Activated B cell treated with CpG ODN at 0.5 μM for 24 hours (primary cell): ENCODE measurements around the gene PRXL2A. TPM values are rescaled to one million over a fixed set of nuclear protein-coding genes. Genes with fewer than 3 reads are reported as not detected.

Source experiments
- ATAC-seq: fragments of 200-7000 bp; cut with Tn5 transposase; one replicate; pipeline ENCODE4 v1.10.0; 2021; ENCODE audit warnings: low read depth, mild to moderate bottlenecking, moderate library complexity
- CTCF ChIA-PET: fragments of 350-600 bp; sonication (Branson Sonifier 250); formaldehyde crosslinking; loops from one replicate; lab custom pipeline; 2021; ENCODE audit warnings: antibody characterized with exemption; lab: Charles Lee
- POLR2A ChIA-PET: fragments of 350-600 bp; sonication (Branson Sonifier 250); formaldehyde crosslinking; loops from one replicate; lab custom pipeline; 2021; ENCODE audit warnings: antibody characterized with exemption; lab: Charles Lee
- DNase-seq: peaks from one replicate; pipeline ENCODE4 v3.0.0; 2022
- H3K27ac Mint-ChIP-seq: one replicate; pipeline ENCODE4 v1.8.0; 2020; ENCODE audit warnings: mixed read lengths
- H3K27me3 Mint-ChIP-seq: one replicate; pipeline ENCODE4 v1.8.0; 2021; ENCODE audit warnings: mixed read lengths
- H3K36me3 Mint-ChIP-seq: one replicate; pipeline ENCODE4 v1.8.0; 2021; ENCODE audit warnings: low read depth, mixed read lengths
- H3K4me1 Mint-ChIP-seq: one replicate; pipeline ENCODE4 v1.8.0; 2021; ENCODE audit warnings: mixed read lengths
- H3K4me3 Mint-ChIP-seq: one replicate; pipeline ENCODE4 v1.8.0; 2020; ENCODE audit warnings: mild to moderate bottlenecking, mixed read lengths
- H3K9me3 Mint-ChIP-seq: one replicate; pipeline ENCODE4 v1.8.0; 2020; ENCODE audit warnings: mixed read lengths
- CTCF ChIP-seq: fragments of 200-600 bp; IDR thresholded peaks from one replicate; pipeline ENCODE4 v1.8.0; 2022; ENCODE audit warnings: antibody characterized with exemption, mild to moderate bottlenecking
- intact Hi-C: fragments of 100-400 bp; cut with micrococcal nuclease; formaldehyde crosslinking; loops from one replicate; pipeline ENCODE4 v1.15.1; 2024
- total RNA-seq: library from RNA; stranded (reverse); gene quantifications from 2 replicates; pipeline ENCODE4 v1.2.3, GENCODE V29; 2022

Gene PRXL2A
- total RNA-seq, 1 donor from 2014 or later, result 8.5 TPM

DNA sequence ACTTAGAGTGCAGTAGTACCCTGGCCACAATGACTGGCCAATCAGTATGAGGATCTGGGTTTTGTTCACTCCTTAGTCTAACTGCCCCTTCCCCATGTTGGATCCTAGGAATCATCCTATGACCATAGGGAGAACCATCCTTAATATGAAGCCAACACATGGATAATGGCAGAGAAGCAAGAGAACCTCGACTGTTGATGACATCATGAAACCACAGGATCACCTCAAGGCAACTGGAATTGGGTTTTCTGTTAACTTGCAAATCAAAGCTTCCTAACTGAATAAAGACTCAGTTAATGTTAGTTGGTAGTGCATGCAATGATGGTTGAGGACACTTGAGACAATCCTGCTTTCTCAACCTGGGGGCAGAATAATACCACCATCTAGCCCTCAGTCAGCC is 3.3 kb upstream of the PRXL2A start:
- POLR2A ChIA-PET, result no interaction called here
- TF ChIP-seq CTCF, result no peak
- intact Hi-C loops, result loop anchor here (5.0 to 10.0 kb wide), 2 partner anchors 67 to 260 kb away; no protein-coding TSS in a partner anchor
- no peak for DNase-seq
- no peak overlapping the region for H3K27ac Mint-ChIP-seq
- H3K27me3 Mint-ChIP-seq, result peaks cover 2% of the 10 kb centered on the region
- no peak for ATAC-seq
- H3K4me3 Mint-ChIP-seq, result no peak overlapping the region
- H3K9me3 Mint-ChIP-seq, result no peaks in the 10 kb centered on the region
- CTCF ChIA-PET, result no interaction called here
- H3K36me3 Mint-ChIP-seq, result no peaks in the 10 kb centered on the region
- peaks cover 12% of the 10 kb centered on the region for H3K4me1 Mint-ChIP-seq

- ChIA-PET CTCF (no interaction called here), POLR2A (no interaction called here)
- Mint-ChIP-seq H3K4me1 (peaks cover 12% of the 10 kb centered on the region), H3K27me3 (peaks cover 2% of the 10 kb centered on the region), H3K27ac (no peak overlapping the region), H3K36me3 (no peaks in the 10 kb centered on the region), H3K9me3 (no peaks in the 10 kb centered on the region), H3K4me3 (no peak overlapping the region)
- TF ChIP-seq CTCF, result no peak
- DNase-seq, result no peak
- intact Hi-C loops, result loop anchor here (5.0 to 10.0 kb wide), 2 partner anchors 67 to 259 kb away; no protein-coding TSS in a partner anchor
- no peak for ATAC-seq
Measured at GRCh38 chr10:80405626-80406025, 2.7 kb upstream of the PRXL2A start.

DNA sequence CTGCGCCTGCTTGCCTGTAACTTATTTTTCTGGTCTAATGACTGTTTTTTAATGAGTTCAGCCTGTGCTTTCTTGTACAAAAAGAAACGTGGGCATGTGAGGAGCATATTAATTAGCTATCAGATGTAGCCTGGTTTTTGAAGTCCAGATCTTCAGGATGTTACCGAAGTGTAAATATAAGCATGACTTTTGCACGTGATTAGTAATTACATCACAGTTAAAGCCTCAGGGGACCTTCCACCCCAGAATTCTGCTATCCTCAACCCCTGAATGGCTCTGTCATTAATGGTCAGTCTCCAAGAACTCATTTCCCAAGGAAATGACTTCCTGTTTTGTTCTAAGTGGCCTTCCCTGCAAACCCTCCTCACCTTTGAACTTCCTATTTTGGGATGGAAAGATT is 2.1 kb upstream of the PRXL2A start:
- ChIA-PET POLR2A (no interaction called here), CTCF (no interaction called here)
- Mint-ChIP-seq H3K4me1 (peaks cover 12% of the 10 kb centered on the region), H3K4me3 (no peak overlapping the region), H3K9me3 (no peaks in the 10 kb centered on the region), H3K36me3 (no peaks in the 10 kb centered on the region), H3K27ac (no peak overlapping the region), H3K27me3 (peaks cover 2% of the 10 kb centered on the region)
- no peak for TF ChIP-seq CTCF
- intact Hi-C loops, result loop anchor here (5.0 to 10.0 kb wide), 2 partner anchors 66 to 259 kb away; no protein-coding TSS in a partner anchor
- no peak for ATAC-seq
- DNase-seq, result no peak

DNA sequence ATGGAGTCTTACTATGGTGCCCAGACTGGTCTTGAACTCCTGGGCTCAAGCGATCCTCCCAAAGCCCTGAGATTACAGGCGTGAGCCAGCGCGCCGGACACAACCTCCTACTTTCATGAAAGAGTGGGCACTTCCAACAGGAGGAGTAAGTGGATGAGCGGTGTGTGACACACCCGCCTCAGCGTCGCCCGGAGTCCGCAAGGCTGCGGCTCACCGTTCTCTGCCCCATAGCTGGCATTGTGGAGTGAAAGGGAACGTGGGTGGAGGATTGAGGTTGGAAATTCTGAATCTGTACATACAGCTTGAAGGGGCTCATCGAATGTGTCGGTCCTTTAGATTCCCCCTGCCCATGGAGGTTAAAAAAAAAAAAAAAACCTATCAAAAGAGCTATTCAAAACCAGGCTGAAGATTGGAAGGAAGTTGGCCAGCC is 524 bp upstream of the PRXL2A start:
- CTCF ChIA-PET, result interaction anchor here (0.8 to 1.7 kb wide), 4 partner anchors 13 to 97 kb away, joined by 3 to 11 read pairs (median 5); no protein-coding TSS in a partner anchor
- H3K27ac Mint-ChIP-seq, result peak overlapping the region; percentile 82
- no peaks in the 10 kb centered on the region for H3K9me3 Mint-ChIP-seq
- POLR2A ChIA-PET, result interaction anchor here (0.6 to 1.4 kb wide), 11 partner anchors 14 to 205 kb away, joined by 3 to 17 read pairs (median 4); no protein-coding TSS in a partner anchor
- intact Hi-C loops, result loop anchor here (1.0 to 10.0 kb wide), 5 partner anchors 13 to 257 kb away; no protein-coding TSS in a partner anchor
- peak; percentile 36 for ATAC-seq
- peak overlapping the region; percentile 91 for H3K4me3 Mint-ChIP-seq
- peaks cover 12% of the 10 kb centered on the region for H3K4me1 Mint-ChIP-seq
- DNase-seq, result no peak
- TF ChIP-seq CTCF, result no peak
- H3K27me3 Mint-ChIP-seq, result peaks cover 2% of the 10 kb centered on the region
- no peaks in the 10 kb centered on the region for H3K36me3 Mint-ChIP-seq

- no peaks in the 10 kb centered on the region for H3K9me3 Mint-ChIP-seq
Measured at GRCh38 chr10:80409121-80409520, 770 bp downstream of the PRXL2A start.

More at GRCh38 chr10:80409121-80409520, 770 bp downstream of the PRXL2A start:
- ChIA-PET POLR2A (no interaction called here), CTCF (interaction anchor here (2.3 kb wide), 1 partner anchor 96 kb away, joined by 7 read pairs; no protein-coding TSS in a partner anchor)
- Mint-ChIP-seq H3K27me3 (peaks cover 2% of the 10 kb centered on the region), H3K36me3 (no peaks in the 10 kb centered on the region), H3K4me3 (peak overlapping the region; percentile 91), H3K27ac (no peak overlapping the region), H3K4me1 (peaks cover 12% of the 10 kb centered on the region)
- TF ChIP-seq CTCF, result no peak
- ATAC-seq, result no peak
- no peak for DNase-seq
- intact Hi-C loops, result loop anchor here (5.0 to 10.0 kb wide), 2 partner anchors 63 to 256 kb away; no protein-coding TSS in a partner anchor
